Stimulated activated CD4-positive, alpha-beta T cell treated with anti-CD3 and anti-CD28 coated beads, Interleukin-2, amount 100 ng/mL, for 4 hours (primary cell): ENCODE results near the gene XYLT1.

Experiments
- DNase-seq: peaks from one replicate; pipeline ENCODE4 v3.0.0-alpha.2; 2020; ENCODE audit warnings: low read depth

Gene XYLT1

GRCh38 chr16:17252064-17252463, 218.7 kb downstream of the XYLT1 start:
- no peak for DNase-seq

DNA sequence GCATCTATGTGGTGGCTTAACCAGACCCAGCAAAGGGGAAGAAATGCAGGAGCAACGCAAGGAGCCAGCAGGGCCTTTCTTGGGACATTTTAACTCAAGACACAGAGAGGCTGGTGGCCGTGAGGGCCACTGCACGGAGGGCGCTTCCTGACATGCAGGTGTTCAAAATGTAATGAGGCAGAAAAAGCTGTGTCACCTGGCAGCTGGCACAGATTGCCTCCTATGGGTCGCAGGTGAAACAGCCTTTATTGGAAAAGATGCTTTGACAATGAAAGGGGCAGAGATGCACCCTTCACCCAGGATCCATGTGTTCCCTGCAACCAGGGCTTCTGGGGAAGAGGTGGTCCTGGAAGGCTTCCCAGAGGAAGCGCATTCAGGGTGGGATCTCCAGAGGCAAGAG, 219.3 kb downstream of the XYLT1 start:
- no peak for DNase-seq

GRCh38 chr16:17246974-17247732, 223.6 kb downstream of the XYLT1 start:
- DNase-seq = no peak

GRCh38 chr16:17246268-17246885, 224.4 kb downstream of the XYLT1 start:
- DNase-seq = no peak

- no peak for DNase-seq
Observed at GRCh38 chr16:17245776-17246175, 225.0 kb downstream of the XYLT1 start.

GRCh38 chr16:17244872-17245551, 225.7 kb downstream of the XYLT1 start:
- no peak for DNase-seq

- DNase-seq = no peak
Observed at GRCh38 chr16:17241264-17241835, 229.4 kb downstream of the XYLT1 start.

GRCh38 chr16:17238285-17239028, 232.3 kb downstream of the XYLT1 start:
- no peak for DNase-seq

GRCh38 chr16:17237350-17237944, 233.3 kb downstream of the XYLT1 start:
- no peak for DNase-seq

- no peak for DNase-seq
Observed at GRCh38 chr16:17235147-17235815, 235.5 kb downstream of the XYLT1 start.

DNA sequence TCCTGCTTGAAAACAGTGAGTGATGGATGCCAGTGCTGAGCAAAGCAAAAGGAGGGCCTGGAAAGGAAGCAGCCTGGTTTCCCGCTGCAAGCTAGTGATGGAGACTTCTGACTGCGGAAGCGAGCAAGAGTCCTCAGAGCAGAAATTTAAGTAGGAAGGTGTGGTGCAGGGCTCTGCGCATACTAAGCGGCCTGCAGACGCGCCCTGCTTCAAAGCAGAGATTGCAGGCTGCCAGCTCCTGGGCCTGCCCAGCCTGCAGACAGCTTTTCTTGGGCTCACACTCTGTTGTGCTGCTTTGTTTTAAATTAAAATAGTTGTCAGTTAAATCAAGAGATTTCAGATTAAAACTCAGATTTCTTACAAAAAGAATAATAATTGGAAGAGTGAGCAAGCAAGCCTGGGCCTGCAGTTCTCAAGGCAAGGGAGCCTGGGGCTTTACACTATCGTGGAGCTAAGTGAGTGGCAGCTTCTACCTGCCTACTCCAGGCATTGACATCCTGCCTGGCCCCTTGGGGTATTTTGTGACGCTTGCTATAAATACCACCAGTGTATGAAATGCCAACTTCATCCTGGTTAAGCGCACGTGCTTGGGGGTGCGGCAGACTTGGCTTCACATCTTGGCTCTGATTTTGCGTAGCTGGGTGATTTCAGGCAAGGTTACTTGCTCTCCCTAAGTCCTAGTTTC, 237.3 kb downstream of the XYLT1 start:
- no peak for DNase-seq

DNA sequence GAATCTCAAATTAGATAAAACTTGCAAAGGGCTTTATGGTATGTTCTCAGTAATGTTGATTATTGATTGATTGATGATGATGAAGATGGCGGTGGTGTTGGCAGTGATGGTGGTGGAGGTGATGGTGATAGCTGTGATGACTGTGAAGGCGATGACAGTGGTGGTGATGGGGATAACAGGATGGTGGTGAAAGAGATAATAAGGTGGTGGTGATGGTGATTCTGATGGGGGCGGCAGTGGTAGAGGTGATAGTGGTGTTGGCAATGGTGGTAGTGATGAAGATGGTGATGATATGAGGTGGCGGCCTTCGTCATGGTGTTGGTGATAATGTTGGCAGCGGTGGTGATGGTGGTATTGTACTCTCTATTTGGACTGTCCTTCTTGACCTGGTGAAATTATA, 238.3 kb downstream of the XYLT1 start:
- DNase-seq = no peak

DNA sequence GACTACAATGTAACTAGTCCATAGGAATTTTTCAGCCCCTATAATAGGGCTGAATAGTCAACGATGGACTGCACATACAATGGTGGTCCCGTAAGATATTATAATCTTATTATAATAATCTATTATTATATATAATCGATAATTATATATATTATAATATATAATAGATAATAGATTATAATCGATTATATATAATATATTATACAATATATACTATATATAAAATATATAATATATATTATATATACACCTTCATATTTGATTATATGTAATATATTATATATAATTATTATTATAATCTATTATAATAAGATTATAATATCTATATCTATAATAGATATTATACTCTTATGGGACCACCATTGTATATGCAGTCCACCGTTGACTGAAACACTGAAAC, 238.8 kb downstream of the XYLT1 start:
- DNase-seq = no peak

DNA sequence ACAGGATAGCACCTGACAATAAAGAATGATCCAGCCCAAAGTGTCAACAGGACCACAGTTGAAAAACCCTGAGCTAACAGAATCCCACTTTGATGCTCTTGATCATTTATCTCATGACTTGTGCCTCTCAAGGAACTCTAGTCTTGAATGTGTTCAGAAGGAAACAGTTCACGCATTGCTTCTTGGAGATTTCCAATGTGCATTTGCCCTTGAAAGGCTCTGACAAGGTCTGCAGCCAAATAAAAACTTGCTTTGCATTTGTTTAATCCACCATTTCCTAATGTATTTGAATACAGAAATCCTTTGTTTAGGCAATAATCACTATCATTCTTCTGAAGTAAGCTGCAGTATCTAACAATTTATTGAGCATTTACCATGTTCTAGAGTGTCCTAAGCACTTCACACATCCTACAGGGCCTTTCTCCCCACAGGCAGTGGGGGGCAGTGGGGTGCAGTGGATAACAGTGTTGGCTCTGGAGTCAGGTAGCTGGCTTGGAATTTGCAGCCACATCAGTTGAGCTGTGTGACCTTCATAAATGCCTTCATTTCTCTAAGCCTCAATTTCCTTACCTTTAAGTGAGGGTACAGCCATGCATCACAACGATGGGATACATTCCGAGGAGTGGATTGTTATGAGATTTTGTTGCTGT, 239.7 kb downstream of the XYLT1 start:
- no peak for DNase-seq

- no peak for DNase-seq
Observed at GRCh38 chr16:17229766-17230165, 241.0 kb downstream of the XYLT1 start.

- DNase-seq = no peak
Observed at GRCh38 chr16:17229131-17229530, 241.6 kb downstream of the XYLT1 start.

GRCh38 chr16:17228708-17229055, 242.1 kb downstream of the XYLT1 start:
- no peak for DNase-seq

DNA sequence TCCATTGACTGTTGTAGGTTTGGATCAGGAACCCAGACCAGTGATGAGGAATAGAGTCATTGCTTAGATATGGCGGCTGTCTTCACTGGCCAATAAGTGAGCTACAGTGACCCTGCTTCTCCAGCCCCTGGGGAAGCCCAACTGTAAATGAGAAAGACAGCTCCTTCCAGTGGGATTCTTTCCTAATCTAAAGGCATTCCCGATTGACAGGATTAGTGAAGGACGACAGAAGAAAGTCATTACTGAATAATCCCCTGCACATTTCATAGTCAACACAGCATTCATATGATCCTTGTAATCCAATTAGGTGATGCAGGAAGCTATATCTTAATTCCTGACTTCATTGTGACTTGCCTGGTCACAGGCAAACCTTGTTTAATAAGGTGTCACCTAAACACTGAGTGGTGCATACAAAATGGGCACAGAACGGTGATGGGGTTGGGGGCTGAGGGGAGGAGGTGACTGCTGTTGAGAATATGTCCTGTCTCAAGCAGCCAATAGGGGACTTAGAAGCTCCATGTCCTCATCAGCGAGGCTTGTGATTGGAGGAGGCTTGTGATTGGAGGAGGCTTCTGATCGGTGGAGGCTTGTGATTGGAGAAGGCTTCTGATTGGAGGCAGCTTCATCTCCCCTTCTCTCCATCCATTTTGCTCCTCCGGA, 242.6 kb downstream of the XYLT1 start:
- no peak for DNase-seq

GRCh38 chr16:17227278-17227677, 243.5 kb downstream of the XYLT1 start:
- no peak for DNase-seq

GRCh38 chr16:17225541-17225940, 245.2 kb downstream of the XYLT1 start:
- no peak for DNase-seq
